Iris pigment epithelial cell (primary cell): Measurements from ENCODE around the gene GJA3.
"Not testable (repeated sequence)": the region's sequence is repeated elsewhere in the genome, so short reads cannot be mapped to it uniquely, and the experiment has no call there.

Experiments used
- DNase-seq: peaks from one replicate; pipeline ENCODE4 v3.0.0-alpha.2; 2011; ENCODE audit warnings: low read depth

GJA3 gene

GRCh38 chr13:20182231-20182846 lies 21.5 kb upstream of the GJA3 start:
- peak; percentile 72 for DNase-seq

DNA sequence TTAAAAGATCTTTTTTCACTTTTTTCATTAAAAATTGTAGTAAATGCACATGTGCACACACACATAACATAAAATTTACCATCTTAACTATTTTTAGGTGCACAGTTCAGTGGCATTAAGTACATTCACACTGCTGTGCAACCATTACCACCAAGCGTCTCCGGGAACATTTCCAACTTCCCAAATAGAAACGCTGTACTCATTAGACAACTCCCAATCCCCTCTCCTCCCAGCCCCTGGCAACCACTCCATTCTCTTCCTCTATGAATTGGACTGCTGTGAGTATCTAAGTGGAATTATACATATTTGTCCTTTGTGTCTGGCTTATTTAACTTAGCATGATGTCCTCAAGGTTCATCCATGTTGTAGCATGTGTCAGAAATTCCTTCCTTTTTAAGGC lies 20.3 kb upstream of the GJA3 start:
- DNase-seq, result no peak

DNA sequence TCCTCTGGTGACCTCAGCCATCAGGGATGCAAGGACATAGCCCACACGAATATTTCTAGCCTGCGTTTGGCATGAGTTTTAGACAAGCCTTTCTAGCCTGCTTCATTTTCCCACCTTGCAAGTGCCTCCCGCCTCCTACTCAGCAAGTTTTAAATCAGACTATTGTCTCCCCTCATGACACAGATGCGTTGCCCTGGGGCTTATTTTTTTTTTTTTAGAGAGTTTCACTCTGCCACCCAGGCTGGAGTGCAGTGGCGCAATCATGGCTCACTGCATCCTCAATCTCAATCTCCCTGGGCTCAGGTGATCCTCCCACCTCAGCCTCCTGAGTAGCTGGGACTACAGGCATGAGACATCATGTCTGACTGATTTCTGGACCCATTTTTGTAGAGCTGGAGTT lies 17.3 kb upstream of the GJA3 start:
- no peak for DNase-seq

- DNase-seq, result no peak
Measured at GRCh38 chr13:20177049-20177831, 16.4 kb upstream of the GJA3 start.

DNA sequence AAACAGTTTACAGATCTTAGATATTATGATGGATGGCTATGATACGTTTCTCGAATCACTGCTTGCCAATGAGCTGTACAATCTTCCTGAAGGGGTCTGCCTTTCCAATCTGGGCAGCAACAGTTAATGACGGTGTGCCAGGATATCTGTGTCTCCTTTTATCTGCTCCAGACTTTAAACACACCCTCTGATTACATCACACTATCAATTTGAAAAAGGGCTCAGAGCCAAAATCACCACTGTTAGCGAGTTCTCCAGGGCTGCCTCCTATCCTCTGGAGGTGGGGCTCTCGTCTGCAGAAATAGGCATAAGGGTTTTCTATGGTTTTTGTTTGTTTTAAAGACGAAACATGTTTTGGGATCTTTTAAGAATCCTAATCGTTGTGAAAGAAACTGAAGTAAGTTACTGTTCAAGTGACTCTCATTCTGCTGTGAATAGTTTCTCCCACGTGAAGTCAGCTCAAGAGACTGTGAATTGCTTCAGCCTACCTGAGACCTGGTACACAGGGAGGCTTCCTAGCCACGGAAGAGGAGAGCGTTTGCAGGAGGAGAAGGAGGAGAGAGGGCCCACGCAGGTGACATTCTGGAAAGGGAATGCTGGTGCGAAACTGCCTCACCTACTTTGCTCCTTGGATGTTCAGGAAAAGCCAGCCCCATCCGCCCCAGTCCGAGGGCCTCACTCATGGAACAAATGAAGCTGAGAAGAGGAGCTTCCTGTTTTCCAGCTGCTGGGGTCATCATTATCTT lies 15.2 kb upstream of the GJA3 start:
- DNase-seq, result no peak

- no peak for DNase-seq
Measured at GRCh38 chr13:20175406-20175794, 14.5 kb upstream of the GJA3 start.

DNA sequence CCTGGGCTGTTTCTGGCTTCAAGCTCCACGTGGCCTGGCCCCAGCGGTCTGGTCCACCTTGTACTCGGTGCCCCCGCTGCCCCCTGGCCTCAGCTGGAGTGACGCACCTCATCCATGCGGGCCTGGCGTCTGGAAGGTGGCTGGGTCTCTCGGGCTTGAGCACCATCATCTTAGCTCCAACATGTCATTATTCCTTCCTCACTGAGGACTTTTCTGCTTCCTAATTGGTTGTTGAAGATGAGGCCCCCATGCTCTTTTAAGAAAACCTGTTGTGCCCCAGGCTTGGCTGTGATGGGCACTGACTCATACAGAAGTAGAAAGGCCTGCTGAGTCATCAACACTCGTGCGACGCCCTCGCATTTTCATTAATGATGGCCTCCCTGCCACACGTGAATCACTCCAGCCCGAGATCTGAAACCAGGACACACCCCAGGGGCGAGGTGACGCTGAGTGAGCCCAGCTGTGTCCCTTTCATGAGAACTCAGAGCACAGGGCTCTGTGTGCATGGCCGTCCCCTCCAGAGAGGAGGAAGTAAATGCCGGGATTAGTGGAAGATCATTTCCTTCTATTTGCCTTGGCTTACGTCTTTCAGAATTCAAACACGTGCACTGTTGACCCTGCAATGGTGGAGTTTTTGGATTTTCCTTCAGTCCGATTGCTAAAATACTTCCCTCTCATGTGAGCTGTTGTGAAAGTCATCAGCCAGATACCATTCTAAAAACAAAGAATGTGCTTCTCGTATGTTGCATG lies 14.0 kb upstream of the GJA3 start:
- peak; percentile 93 for DNase-seq

DNA sequence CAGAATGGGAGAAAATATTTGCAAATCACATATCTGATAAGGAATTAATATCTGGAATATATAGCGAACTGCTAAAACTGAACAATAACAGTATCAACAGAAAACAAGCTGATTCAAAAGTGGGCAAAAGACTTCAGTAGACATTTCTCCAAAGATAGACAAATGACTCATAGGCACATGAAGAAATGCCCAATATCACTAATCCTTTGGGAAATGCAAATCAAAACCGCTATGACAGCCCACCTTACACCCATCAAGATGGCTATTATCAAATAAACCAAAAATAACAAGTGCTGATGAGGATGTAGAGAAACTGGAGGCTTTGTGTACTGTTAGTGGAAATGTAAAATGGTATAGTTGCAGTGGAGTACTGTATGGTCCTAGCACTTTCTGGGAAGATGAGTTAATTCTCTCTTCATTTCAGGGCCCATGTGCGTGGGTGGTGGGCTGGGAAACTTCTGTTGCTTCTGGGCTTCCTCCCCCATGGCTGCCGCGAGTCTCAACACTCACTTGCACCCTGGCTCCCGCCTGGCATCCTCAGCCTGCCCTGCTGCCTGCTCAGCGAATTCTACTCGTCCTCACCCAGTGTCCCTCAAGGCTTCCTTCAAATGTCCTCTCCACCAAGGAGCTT lies 12.4 kb upstream of the GJA3 start:
- DNase-seq, result no peak

DNA sequence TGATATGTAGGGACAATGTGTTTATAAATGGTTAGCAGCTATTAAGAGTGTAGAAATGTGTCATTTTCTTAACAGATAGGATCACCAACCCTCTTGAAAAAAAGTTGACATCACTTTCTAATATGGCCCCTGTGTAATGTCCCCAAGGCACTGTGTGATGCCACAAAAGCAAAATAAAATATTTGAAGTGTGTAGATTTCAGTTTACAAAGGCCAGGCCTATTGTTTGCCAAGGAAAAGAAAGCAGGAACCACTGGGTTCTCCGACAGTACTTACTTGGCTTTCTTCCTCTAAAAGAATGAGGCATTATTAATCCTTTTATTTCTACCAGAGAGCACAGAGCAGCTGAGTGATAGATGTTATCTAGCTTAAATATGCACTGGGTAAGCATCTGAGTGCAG lies 10.5 kb upstream of the GJA3 start:
- DNase-seq, result no peak

DNA sequence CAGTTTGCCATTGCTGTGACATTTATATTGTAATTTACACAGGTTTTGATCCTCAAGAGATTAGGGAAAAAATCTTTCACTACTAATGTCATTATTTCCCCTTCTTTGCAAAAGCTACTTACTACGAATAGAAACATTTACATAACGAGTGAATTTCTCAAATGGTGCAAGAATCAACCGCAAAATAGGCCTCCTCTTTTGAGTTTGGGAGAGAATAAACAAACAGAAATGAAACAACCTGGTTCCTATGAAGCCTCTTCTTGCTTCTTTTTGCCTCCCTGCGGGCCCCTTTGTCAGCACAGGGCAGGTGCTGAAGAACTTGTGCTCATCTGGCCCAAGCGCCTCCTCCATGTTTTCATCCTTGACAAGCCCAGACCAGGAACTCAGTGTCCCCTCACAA lies 10.1 kb upstream of the GJA3 start:
- DNase-seq, result no peak

DNA sequence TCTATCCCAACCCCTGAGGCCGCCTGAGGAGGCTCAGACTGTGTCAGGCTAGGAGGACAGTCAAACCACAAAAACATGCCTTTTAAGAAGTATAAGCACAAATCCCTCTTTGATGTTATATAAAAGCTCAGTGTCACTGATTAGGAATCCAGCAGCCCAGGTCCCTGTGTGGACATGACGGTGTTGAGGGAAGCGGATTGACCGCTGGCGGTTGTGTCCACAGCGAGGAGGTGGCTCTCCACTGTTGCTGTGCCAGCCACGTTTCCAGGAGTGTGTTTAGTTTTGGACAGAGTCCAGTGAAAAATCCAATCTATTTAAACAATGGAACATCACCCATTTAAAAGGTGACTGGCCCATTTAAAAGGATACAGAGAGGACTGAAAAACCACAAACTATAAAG lies 7.5 kb upstream of the GJA3 start:
- no peak for DNase-seq

GRCh38 chr13:20165417-20166257 lies 4.8 kb upstream of the GJA3 start:
- DNase-seq, result no peak

DNA sequence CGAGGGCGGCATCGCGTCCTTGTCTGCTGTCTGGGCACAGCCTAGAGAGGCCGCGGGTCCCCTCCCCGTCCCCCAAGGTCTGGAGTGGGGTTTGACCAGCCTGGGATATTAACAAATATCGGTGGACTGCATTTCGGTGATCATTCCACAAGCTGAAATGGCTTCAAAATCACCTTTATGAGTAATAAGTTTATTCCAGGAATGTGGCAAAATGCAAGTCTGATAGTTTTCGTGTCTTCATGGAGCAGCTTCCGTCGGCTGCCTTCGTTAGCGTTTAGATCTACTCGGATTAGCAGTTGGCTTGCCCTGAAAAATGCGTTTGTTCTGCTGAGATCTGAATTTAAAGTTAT lies 1.1 kb upstream of the GJA3 start:
- DNase-seq, result no peak

DNA sequence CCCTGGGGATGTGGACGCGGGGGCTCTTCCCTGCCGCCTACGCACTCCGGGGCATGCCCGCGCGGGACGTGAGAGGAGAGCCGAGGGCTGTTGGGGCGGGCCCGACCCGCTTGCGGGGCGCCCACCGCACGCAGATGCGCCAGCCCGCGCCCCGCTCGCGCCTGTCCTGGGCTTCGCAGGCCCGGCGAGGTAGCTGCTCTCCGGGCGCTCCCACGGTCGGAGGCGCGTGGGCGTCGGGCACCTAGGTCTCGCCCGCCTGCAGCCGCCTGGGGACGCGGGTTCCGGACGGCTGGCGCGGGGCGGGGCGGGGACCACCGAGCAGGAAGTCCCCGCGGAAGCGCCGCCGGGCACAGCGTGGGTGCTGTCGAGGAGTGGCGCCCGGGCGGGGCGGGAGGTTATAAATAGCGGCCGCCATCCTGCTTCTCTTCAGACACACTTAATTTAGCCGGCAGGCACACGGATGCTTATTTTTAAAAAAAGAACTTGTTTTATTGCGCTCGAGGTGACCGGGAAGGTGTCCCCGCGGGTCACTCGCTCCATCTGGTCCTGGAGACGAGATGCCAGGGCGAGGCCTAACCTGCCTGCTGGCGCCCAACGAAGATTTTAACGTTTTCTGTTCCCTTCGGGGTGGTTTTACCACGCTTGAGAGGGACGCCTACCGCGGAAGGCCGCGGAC lies 561 bp upstream of the GJA3 start:
- no peak for DNase-seq

DNA sequence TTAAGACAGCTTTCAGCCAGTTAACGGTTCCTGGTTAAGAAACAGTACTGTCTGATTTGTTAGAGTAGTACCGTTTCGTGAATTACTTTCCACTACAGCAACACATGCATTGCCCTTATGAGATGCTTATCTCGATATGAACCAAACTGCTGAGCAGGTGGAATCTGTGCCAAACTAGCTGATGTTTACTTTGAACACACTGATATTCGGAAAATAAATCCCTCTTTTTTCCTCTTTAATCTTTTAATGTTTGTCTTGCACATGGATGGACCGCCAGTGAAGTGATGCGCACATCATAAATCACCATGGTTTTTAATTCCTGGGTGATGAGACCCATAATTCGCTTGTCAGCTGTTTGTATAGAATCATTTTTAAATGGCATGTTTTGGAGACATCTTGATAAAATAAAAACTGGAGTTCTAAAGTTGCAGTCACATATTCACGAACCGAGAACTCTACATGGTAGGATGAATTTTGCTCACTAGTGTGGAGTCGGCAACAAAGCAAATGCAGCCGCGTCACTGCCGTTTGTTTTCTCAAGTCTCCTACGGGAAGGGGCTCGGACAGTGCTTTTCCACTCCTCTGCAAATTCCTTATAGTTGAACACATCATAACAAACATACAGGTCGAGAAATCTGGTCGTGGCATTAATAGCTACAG lies 1.1 kb downstream of the GJA3 start:
- DNase-seq, result peak; percentile 46

DNA sequence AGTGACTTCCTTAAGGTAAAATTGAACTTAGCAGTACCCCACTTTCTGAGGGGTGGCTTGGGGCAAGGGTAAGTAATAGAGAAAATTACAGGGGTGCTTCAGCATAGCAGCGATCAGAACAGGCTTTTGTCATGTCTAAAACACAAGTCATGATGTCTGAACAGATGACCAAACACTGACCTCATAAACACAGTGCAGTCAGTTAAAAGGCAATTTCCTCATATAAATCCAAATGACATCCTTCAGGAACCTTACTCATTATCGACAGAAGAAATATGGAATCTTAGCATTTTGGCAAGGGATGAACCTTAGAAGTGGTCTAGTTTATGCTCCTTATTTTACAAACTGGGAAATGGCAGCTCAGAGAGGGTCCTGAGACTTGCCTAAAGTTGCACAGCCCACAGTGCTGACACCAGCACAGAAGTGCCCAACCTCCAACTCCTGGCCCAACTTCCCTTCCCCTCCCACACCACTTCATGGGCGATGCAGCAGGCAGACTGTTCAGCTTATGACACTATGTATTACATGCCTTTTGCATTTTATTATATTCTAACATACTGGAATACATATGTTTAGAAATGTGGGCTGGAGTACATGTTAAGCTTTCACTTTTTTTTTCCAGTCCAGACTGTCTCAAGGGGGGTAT lies 3.6 kb downstream of the GJA3 start:
- no peak for DNase-seq

DNA sequence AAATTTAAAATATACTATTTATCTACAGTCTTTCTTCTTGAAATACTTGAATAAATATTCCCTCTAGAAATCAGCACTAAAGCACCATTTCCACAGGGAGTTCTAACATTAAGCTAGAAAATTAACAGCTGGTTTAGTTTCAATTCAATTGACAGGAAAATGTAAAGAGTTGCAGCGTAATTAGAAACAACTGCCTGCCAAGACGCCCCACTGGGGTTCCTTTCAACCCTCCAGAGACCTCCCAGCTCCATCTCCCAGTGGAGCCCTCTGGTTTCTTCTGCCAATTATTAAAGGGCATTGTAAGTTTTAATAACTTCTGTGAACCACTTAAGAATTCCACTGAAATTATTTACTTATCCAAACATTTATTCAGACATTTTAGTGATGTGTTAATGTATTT lies 4.2 kb downstream of the GJA3 start:
- DNase-seq, result no peak

GRCh38 chr13:20153290-20153689 lies 7.6 kb downstream of the GJA3 start:
- DNase-seq, result not testable (repeated sequence)

DNA sequence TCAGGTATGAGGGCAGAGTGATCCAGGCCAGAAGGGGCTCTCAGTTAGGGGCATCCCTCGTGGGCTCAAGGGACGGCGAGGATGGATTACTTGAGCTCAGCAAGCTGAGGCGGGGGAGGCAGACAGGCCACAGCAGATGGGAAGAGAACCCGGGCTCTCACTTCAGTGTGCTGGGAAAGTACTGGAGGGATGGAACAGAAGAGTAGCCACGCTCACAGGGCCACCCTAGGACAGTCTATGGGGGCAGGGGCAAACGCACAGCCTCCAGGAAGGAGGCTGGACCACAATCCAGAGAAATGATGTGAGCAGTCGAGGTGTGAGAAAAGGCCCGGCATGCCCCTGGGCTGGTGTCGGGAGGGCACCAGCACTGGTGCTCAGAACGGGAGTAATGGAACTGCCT lies 9.2 kb downstream of the GJA3 start:
- DNase-seq, result no peak

GRCh38 chr13:20151016-20151415 lies 9.8 kb downstream of the GJA3 start:
- DNase-seq, result no peak
